GM12891 (cell line): Measurements from ENCODE around the gene ARRB1.

Experiments used
- POLR2A ChIP-seq: IDR thresholded peaks from 2 replicates; pipeline ENCODE4 v1.6.1; 2011; ENCODE audit warnings: low read depth, low read length, control low read depth
- POLR2AphosphoS5 ChIP-seq: IDR thresholded peaks from 2 replicates; pipeline ENCODE4 v1.6.1; 2011; ENCODE audit warnings: low read depth, low read length, control low read depth
- POU2F2 ChIP-seq: IDR thresholded peaks from 2 replicates; pipeline ENCODE4 v1.6.1; 2011; ENCODE audit warnings: low read depth, mild to moderate bottlenecking, control low read depth, low read length, moderate library complexity
- TAF1 ChIP-seq: IDR thresholded peaks from 2 replicates; pipeline ENCODE4 v1.6.1; 2011; ENCODE audit warnings: low read depth, low read length, control low read depth

DNA sequence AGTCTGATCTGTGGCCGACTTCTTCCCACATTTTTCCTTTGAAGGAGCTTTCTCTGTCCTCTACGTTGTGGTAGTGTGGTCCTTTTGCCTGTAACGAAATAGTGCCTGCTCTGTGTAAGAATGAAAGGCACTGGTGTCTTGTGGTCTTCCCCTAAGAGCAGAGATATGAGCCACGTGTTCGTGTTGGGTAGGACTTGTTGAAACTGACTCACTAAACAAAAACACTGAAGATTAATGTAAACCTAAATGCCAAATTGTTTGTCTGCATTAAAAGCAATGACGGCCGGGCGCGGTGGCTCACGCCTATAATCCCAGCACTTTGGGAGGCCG, 37.8 kb upstream of the ARRB1 start:
- TF ChIP-seq POLR2A (no peak), TAF1 (no peak), POLR2AphosphoS5 (no peak), POU2F2 (no peak)
